HepG2 (cell line): Measurements from ENCODE around the gene ANKRD29. TPM values are rescaled to one million over a fixed set of nuclear protein-coding genes. Genes with fewer than 3 reads are reported as not detected.

Experiments used
- HDAC6 ChIP-seq: fragments of 200-600 bp; sonication (generic); IDR thresholded peaks from 2 replicates; pipeline ENCODE4 v1.7.0; 2017; ENCODE audit warnings: mild to moderate bottlenecking, antibody characterized with exemption, low read length, low read depth
- HNF4G ChIP-seq, 2 experiments: sonication (generic) in 1 of 2; formaldehyde crosslinking in 1 of 2; IDR thresholded peaks; 2 replicates each; pipeline versions ENCODE4 v1.4.0 to v1.6.1; 2011 to 2020; ENCODE audit warnings: borderline replicate concordance in 2 of 2, low read depth in 2 of 2, mild to moderate bottlenecking in 2 of 2, low read length in 1 of 2, missing genetic modification reagents in 1 of 2, moderate library complexity in 1 of 2
- MAFF ChIP-seq: IDR thresholded peaks from 2 replicates; pipeline ENCODE4 v1.6.1; 2011; ENCODE audit warnings: low read depth, low read length, improper control_type of control experiment
- MEIS1 ChIP-seq: sonication (generic); formaldehyde crosslinking; IDR thresholded peaks from 2 replicates; pipeline ENCODE4 v1.9.0; 2021; ENCODE audit warnings: mild to moderate bottlenecking, missing genetic modification reagents, moderate library complexity, borderline replicate concordance
- RNF2 ChIP-seq: fragments of 450-650 bp; conservative IDR thresholded peaks from 2 replicates; pipeline ENCODE4 v1.6.1; 2016; ENCODE audit warnings: low read depth
- ZMYM2 ChIP-seq: sonication (generic); formaldehyde crosslinking; IDR thresholded peaks from 2 replicates; pipeline ENCODE4 v1.8.0; 2022; ENCODE audit warnings: mild to moderate bottlenecking, missing genetic modification reagents
- ZNF598 ChIP-seq: sonication (generic); formaldehyde crosslinking; IDR thresholded peaks from 2 replicates; pipeline ENCODE4 v1.5.1; 2020; ENCODE audit warnings: mild to moderate bottlenecking, missing genetic modification reagents, borderline replicate concordance
- polyA plus RNA-seq, 8 experiments: library from polyadenylated mRNA; depleted of rRNA in 3 of 8; stranded (reverse) in 7 of 8; unstranded in 1 of 8; fragments of >200 nt; fragmentation: Illumina TruSeq in 4 of 8; extraction: Trizol in 4 of 8; gene quantifications; 2 replicates each; pipeline versions ENCODE4 v1.2.1 to v1.2.3, GENCODE V29; 2011 to 2016; ENCODE audit warnings: low read depth in 4 of 8, missing spikeins in 1 of 8, mixed read lengths in 1 of 8; ENCODE audit not compliant: insufficient read depth in 1 of 8
- total RNA-seq, 5 experiments: library from RNA; depleted of rRNA; stranded (reverse); fragments of >200 nt; fragmentation: Illumina TruSeq; extraction: Trizol; gene quantifications; 2 replicates each; pipeline ENCODE4 v1.2.3, GENCODE V29; 2016; ENCODE audit warnings: low read depth in 1 of 5
- TF ChIP-seq, protein P1 (sequence below): sonication (generic); formaldehyde crosslinking; IDR thresholded peaks from 2 replicates; pipeline ENCODE4 v1.8.0; 2022; ENCODE audit warnings: missing genetic modification reagents, mild to moderate bottlenecking, moderate library complexity, borderline replicate concordance
- TF ChIP-seq, protein P2 (sequence below), 2 experiments: sonication (generic) in 1 of 2; formaldehyde crosslinking in 1 of 2; IDR thresholded peaks; 2 replicates each; pipeline versions ENCODE4 v1.6.1 to v1.9.0; 2014 to 2022; ENCODE audit warnings: antibody characterized with exemption in 1 of 2, borderline replicate concordance in 1 of 2, inconsistent platforms in 1 of 2, low read depth in 1 of 2, missing genetic modification reagents in 1 of 2
- TF ChIP-seq, protein P3 (sequence below): IDR thresholded peaks from 2 replicates; pipeline ENCODE4 v1.6.1; 2016

The ANKRD29 gene
- total and polyA plus RNA-seq, 2 of the 13 experiments (the other 11 are each of a cell fraction or from before 2014, with no cell fraction given) = not detected

DNA sequence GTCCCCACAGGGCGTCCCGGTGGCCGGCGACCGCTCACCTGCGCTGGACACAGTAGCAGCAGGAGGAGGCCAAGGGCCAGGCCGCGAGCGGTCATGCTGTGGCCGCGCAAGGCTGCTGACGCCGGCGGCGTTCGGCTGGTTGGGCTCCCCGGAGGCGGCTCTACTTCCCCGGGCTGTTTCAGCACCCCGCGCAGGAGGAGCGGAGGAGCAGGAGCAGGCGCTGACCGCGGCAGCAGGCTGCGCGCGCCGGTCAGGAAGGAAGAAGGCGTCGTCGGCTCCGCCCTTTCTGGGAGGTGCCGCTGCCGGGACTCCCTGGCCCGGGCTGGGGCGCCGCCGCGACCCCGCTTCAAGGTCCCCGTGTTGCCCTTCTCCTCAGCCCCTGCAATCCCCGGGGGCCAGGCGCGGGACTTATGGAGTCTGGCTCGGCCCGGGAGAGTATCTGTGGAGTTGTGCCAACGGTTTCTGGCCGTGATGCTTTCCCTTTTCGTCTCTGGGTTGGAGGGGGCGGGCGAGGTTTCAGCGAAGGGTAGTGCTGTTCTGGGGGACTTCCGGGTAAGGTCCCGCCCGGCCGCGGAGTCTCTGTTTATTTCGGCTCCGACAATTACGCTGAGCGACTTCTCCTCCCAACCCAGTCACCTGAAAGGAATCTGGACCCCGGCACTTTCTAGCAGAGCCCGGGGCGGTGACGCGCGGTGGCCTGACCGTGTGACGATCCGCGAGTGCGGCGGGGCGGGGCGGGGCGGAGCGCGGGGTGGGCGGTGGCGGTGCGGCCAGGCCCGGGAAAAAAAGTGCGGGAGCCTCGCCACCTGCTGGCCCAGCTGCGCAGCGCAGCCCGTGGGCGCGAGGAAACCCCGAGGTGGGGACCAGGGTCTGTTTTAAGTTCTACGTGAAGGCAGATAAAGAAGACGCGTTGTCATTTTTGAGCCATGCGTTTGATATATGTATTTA is 76.2 kb downstream of the ANKRD29 start, which contains the start of gene NPC1 (continued):
- TF ChIP-seq RNF2 = no peak
- TF ChIP-seq, protein P1, sequence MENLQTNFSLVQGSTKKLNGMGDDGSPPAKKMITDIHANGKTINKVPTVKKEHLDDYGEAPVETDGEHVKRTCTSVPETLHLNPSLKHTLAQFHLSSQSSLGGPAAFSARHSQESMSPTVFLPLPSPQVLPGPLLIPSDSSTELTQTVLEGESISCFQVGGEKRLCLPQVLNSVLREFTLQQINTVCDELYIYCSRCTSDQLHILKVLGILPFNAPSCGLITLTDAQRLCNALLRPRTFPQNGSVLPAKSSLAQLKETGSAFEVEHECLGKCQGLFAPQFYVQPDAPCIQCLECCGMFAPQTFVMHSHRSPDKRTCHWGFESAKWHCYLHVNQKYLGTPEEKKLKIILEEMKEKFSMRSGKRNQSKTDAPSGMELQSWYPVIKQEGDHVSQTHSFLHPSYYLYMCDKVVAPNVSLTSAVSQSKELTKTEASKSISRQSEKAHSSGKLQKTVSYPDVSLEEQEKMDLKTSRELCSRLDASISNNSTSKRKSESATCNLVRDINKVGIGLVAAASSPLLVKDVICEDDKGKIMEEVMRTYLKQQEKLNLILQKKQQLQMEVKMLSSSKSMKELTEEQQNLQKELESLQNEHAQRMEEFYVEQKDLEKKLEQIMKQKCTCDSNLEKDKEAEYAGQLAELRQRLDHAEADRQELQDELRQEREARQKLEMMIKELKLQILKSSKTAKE (CRISPR knock-in tag) = no peak; the same call in 1 of the 2 replicates
- TF ChIP-seq MEIS1 (CRISPR knock-in tag) = peak; percentile 73; the same call in 1 of the 2 replicates
- TF ChIP-seq, protein P2, sequence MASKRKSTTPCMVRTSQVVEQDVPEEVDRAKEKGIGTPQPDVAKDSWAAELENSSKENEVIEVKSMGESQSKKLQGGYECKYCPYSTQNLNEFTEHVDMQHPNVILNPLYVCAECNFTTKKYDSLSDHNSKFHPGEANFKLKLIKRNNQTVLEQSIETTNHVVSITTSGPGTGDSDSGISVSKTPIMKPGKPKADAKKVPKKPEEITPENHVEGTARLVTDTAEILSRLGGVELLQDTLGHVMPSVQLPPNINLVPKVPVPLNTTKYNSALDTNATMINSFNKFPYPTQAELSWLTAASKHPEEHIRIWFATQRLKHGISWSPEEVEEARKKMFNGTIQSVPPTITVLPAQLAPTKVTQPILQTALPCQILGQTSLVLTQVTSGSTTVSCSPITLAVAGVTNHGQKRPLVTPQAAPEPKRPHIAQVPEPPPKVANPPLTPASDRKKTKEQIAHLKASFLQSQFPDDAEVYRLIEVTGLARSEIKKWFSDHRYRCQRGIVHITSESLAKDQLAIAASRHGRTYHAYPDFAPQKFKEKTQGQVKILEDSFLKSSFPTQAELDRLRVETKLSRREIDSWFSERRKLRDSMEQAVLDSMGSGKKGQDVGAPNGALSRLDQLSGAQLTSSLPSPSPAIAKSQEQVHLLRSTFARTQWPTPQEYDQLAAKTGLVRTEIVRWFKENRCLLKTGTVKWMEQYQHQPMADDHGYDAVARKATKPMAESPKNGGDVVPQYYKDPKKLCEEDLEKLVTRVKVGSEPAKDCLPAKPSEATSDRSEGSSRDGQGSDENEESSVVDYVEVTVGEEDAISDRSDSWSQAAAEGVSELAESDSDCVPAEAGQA (IDR thresholded peaks at IDR 0.05; ENCODE audit: low read depth) = 0 out of 2 replicates have a peak, but pooled peaks have one; percentile 18
- TF ChIP-seq, protein P2 (CRISPR knock-in tag; IDR thresholded peaks at IDR 0.05; ENCODE audit: borderline replicate concordance) = peak; percentile 45; the same call in 1 of the 2 replicates
- no peak for TF ChIP-seq MAFF
- no peak for TF ChIP-seq HDAC6
- peak; percentile 73; the same call in 1 of the 2 replicates for TF ChIP-seq ZNF598
- TF ChIP-seq, protein P3, sequence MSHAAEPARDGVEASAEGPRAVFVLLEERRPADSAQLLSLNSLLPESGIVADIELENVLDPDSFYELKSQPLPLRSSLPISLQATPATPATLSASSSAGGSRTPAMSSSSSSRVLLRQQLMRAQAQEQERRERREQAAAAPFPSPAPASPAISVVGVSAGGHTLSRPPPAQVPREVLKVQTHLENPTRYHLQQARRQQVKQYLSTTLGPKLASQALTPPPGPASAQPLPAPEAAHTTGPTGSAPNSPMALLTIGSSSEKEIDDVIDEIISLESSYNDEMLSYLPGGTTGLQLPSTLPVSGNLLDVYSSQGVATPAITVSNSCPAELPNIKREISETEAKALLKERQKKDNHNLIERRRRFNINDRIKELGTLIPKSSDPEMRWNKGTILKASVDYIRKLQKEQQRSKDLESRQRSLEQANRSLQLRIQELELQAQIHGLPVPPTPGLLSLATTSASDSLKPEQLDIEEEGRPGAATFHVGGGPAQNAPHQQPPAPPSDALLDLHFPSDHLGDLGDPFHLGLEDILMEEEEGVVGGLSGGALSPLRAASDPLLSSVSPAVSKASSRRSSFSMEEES (CRISPR knock-in tag) = 0 out of 2 replicates have a peak, but pooled peaks have one; percentile 35
- TF ChIP-seq HNF4G (IDR thresholded peaks at IDR 0.05; ENCODE audit: borderline replicate concordance, low read depth, low read length) = peak; percentile 11; the same call in 1 of the 2 replicates
- no peak; the same call in 1 of the 2 replicates for TF ChIP-seq HNF4G (CRISPR knock-in tag; IDR thresholded peaks at IDR 0.05; ENCODE audit: borderline replicate concordance, low read depth)
- no peak for TF ChIP-seq ZMYM2 (CRISPR knock-in tag)
